ENCODE results near the gene GCLC. TPM values are rescaled to one million over a fixed set of nuclear protein-coding genes. Genes with fewer than 3 reads are reported as not detected.
A peak's percentile ranks its signal among the peaks of the same experiment; 100 is the strongest.

Gene GCLC
- polyA plus RNA-seq, 3 donors from 2014 or later, result 11.4 to 26.1 (median 20.7) TPM

- Mint-ChIP-seq H3K27ac (peak overlapping the region in 3 of 6 donors; percentile 13 to 95 (median 30)), H3K36me3 (peaks cover 0 to 3% (median 0%) of the 10 kb centered on the region in 3 donors), H3K4me3 (peak overlapping the region; percentile 5 to 96 (median 87)), H3K9me3 (no peaks in the 10 kb centered on the region), H3K27me3 (ENCODE audit: low read depth in 3 of 3) (peaks cover 4 to 20% (median 6%) of the 10 kb centered on the region in 3 donors), H3K4me1 (peaks cover 60 to 68% of the 10 kb centered on the region in 2 donors)
- DNase-seq, result no peak
Observed at GRCh38 chr6:53546281-53546680, 1.4 kb upstream of the GCLC start.

- H3K9me3 Mint-ChIP-seq, result no peaks in the 10 kb centered on the region
- H3K4me3 Mint-ChIP-seq, result peak overlapping the region; percentile 86 to 97 (median 97)
- H3K4me1 Mint-ChIP-seq, result peaks cover 78 to 89% of the 10 kb centered on the region in 2 donors
- H3K36me3 Mint-ChIP-seq, result peaks cover 0 to 8% (median 0%) of the 10 kb centered on the region in 3 donors
- DNase-seq, result no peak
- H3K27me3 Mint-ChIP-seq (ENCODE audit: low read depth in 3 of 3), result peaks cover 4 to 23% (median 6%) of the 10 kb centered on the region in 3 donors
- H3K27ac Mint-ChIP-seq, result peak overlapping the region; percentile 85 to 95 (median 94)
Observed at GRCh38 chr6:53544217-53544469, 758 bp downstream of the GCLC start.

- H3K27ac Mint-ChIP-seq, result peak overlapping the region; percentile 85 to 95 (median 94)
- DNase-seq, result no peak
Observed at GRCh38 chr6:53543359-53544216, 1.3 kb downstream of the GCLC start.

GRCh38 chr6:53541900-53542299 lies 3.0 kb downstream of the GCLC start:
- H3K9me3 Mint-ChIP-seq, result no peaks in the 10 kb centered on the region
- peak overlapping the region in 1 of 6 donors; percentile 2 for H3K27ac Mint-ChIP-seq
- peaks cover 0 to 8% (median 0%) of the 10 kb centered on the region in 3 donors for H3K36me3 Mint-ChIP-seq
- H3K27me3 Mint-ChIP-seq (ENCODE audit: low read depth in 3 of 3), result peaks cover 4 to 13% (median 6%) of the 10 kb centered on the region in 3 donors
- no peak for DNase-seq
- peaks cover 72 to 84% of the 10 kb centered on the region in 2 donors for H3K4me1 Mint-ChIP-seq
- H3K4me3 Mint-ChIP-seq, result peak overlapping the region in 2 of 5 donors; percentile 11 to 38

More at GRCh38 chr6:53543359-53544216, 1.3 kb downstream of the GCLC start:
- H3K9me3 Mint-ChIP-seq, result no peaks in the 10 kb centered on the region
- peaks cover 82 to 93% of the 10 kb centered on the region in 2 donors for H3K4me1 Mint-ChIP-seq
- peak overlapping the region; percentile 86 to 97 (median 97) for H3K4me3 Mint-ChIP-seq
- H3K36me3 Mint-ChIP-seq, result peaks cover 0 to 8% (median 0%) of the 10 kb centered on the region in 3 donors
- H3K27me3 Mint-ChIP-seq (ENCODE audit: low read depth in 3 of 3), result peaks cover 4 to 22% (median 6%) of the 10 kb centered on the region in 3 donors

GRCh38 chr6:53540129-53540692 lies 4.7 kb downstream of the GCLC start:
- Mint-ChIP-seq H3K36me3 (peaks cover 0 to 8% (median 0%) of the 10 kb centered on the region in 3 donors), H3K27ac (no peak overlapping the region), H3K4me3 (no peak overlapping the region), H3K9me3 (no peaks in the 10 kb centered on the region), H3K27me3 (ENCODE audit: low read depth in 3 of 3) (peaks cover 0 to 9% (median 6%) of the 10 kb centered on the region in 3 donors), H3K4me1 (peaks cover 59 to 74% of the 10 kb centered on the region in 2 donors)
- DNase-seq, result no peak

GRCh38 chr6:53539561-53539960 lies 5.3 kb downstream of the GCLC start:
- H3K4me3 Mint-ChIP-seq, result no peak overlapping the region
- peaks cover 0 to 5% (median 2%) of the 10 kb centered on the region in 3 donors for H3K27me3 Mint-ChIP-seq (ENCODE audit: low read depth in 3 of 3)
- peaks cover 55 to 73% of the 10 kb centered on the region in 2 donors for H3K4me1 Mint-ChIP-seq

GRCh38 chr6:53536561-53536960 lies 8.3 kb downstream of the GCLC start:
- peaks cover 51 to 73% of the 10 kb centered on the region in 2 donors for H3K4me1 Mint-ChIP-seq
- peaks cover 0 to 5% (median 0%) of the 10 kb centered on the region in 3 donors for H3K36me3 Mint-ChIP-seq
- no peak for DNase-seq
- no peaks in the 10 kb centered on the region for H3K9me3 Mint-ChIP-seq
- H3K4me3 Mint-ChIP-seq, result no peak overlapping the region
- peaks cover 0 to 3% (median 0%) of the 10 kb centered on the region in 3 donors for H3K27me3 Mint-ChIP-seq (ENCODE audit: low read depth in 3 of 3)
- H3K27ac Mint-ChIP-seq, result no peak overlapping the region

More at GRCh38 chr6:53539561-53539960, 5.3 kb downstream of the GCLC start:
- no peak for DNase-seq
- H3K27ac Mint-ChIP-seq, result no peak overlapping the region
- H3K36me3 Mint-ChIP-seq, result peaks cover 0 to 8% (median 0%) of the 10 kb centered on the region in 3 donors
- no peaks in the 10 kb centered on the region for H3K9me3 Mint-ChIP-seq

GRCh38 chr6:53532942-53533341 lies 12.0 kb downstream of the GCLC start:
- Mint-ChIP-seq H3K4me3 (no peak overlapping the region), H3K9me3 (no peaks in the 10 kb centered on the region), H3K27me3 (ENCODE audit: low read depth in 3 of 3) (no peaks in the 10 kb centered on the region), H3K4me1 (peaks cover 36 to 65% of the 10 kb centered on the region in 2 donors), H3K36me3 (no peaks in the 10 kb centered on the region), H3K27ac (peak overlapping the region in 4 of 6 donors; percentile 6 to 65 (median 42))
- no peak for DNase-seq

- no peak for DNase-seq
- peak overlapping the region in 4 of 6 donors; percentile 7 to 54 (median 32) for H3K27ac Mint-ChIP-seq
- no peaks in the 10 kb centered on the region for H3K36me3 Mint-ChIP-seq
- H3K4me3 Mint-ChIP-seq, result peak overlapping the region in 3 of 5 donors; percentile 24 to 41 (median 31)
- H3K27me3 Mint-ChIP-seq (ENCODE audit: low read depth in 3 of 3), result no peaks in the 10 kb centered on the region
- H3K4me1 Mint-ChIP-seq, result peaks cover 39 to 71% of the 10 kb centered on the region in 2 donors
- H3K9me3 Mint-ChIP-seq, result no peaks in the 10 kb centered on the region
Observed at GRCh38 chr6:53532061-53532797, 12.7 kb downstream of the GCLC start.

- Mint-ChIP-seq H3K9me3 (no peaks in the 10 kb centered on the region), H3K36me3 (no peaks in the 10 kb centered on the region), H3K27ac (peak overlapping the region in 2 of 6 donors; percentile 38 to 53), H3K27me3 (ENCODE audit: low read depth in 3 of 3) (peaks cover 0 to 2% (median 0%) of the 10 kb centered on the region in 3 donors), H3K4me1 (peaks cover 39 to 68% of the 10 kb centered on the region in 2 donors), H3K4me3 (no peak overlapping the region)
- DNase-seq, result no peak
Observed at GRCh38 chr6:53530780-53531386, 14.0 kb downstream of the GCLC start.

GRCh38 chr6:53530346-53530745 lies 14.6 kb downstream of the GCLC start:
- H3K27ac Mint-ChIP-seq, result no peak overlapping the region

GRCh38 chr6:53529324-53530036 lies 15.4 kb downstream of the GCLC start:
- H3K27me3 Mint-ChIP-seq (ENCODE audit: low read depth in 3 of 3), result peaks cover 0 to 2% (median 0%) of the 10 kb centered on the region in 3 donors
- no peak overlapping the region for H3K4me3 Mint-ChIP-seq
- no peaks in the 10 kb centered on the region for H3K36me3 Mint-ChIP-seq
- H3K4me1 Mint-ChIP-seq, result peaks cover 40 to 77% of the 10 kb centered on the region in 2 donors
- no peak for DNase-seq
- H3K27ac Mint-ChIP-seq, result no peak overlapping the region
- no peaks in the 10 kb centered on the region for H3K9me3 Mint-ChIP-seq

More at GRCh38 chr6:53530346-53530745, 14.6 kb downstream of the GCLC start:
- H3K4me3 Mint-ChIP-seq, result no peak overlapping the region
- H3K4me1 Mint-ChIP-seq, result peaks cover 39 to 74% of the 10 kb centered on the region in 2 donors
- H3K27me3 Mint-ChIP-seq (ENCODE audit: low read depth in 3 of 3), result peaks cover 0 to 2% (median 0%) of the 10 kb centered on the region in 3 donors
- H3K36me3 Mint-ChIP-seq, result no peaks in the 10 kb centered on the region
- no peaks in the 10 kb centered on the region for H3K9me3 Mint-ChIP-seq
- no peak for DNase-seq

- Mint-ChIP-seq H3K9me3 (no peaks in the 10 kb centered on the region), H3K36me3 (no peaks in the 10 kb centered on the region), H3K4me1 (peaks cover 38 to 76% of the 10 kb centered on the region in 2 donors), H3K27ac (no peak overlapping the region), H3K4me3 (no peak overlapping the region), H3K27me3 (ENCODE audit: low read depth in 3 of 3) (peaks cover 0 to 2% (median 0%) of the 10 kb centered on the region in 3 donors)
- no peak for DNase-seq
Observed at GRCh38 chr6:53528107-53528506, 16.8 kb downstream of the GCLC start.
